Measurements from ENCODE around the gene TMEM116.

GRCh38 chr12:111954969-111955368 lies 58.0 kb downstream of the TMEM116 start:
- TF ChIP-seq CTCF (IDR thresholded peaks at IDR 0.05) = no peak
- no peak for TF ChIP-seq POLR2A (IDR thresholded peaks at IDR 0.05)
